Measurements from ENCODE around the gene DLG1.

DLG1 gene

GRCh38 chr3:197189623-197190022 lies 108.8 kb downstream of the DLG1 start:
- no peaks in the 10 kb centered on the region for H3K36me3 ChIP-seq (replicated peaks; ENCODE audit: insufficient read depth, low read length)
- peaks cover 39% of the 10 kb centered on the region for H3K79me2 ChIP-seq (ENCODE audit: low read length)
- no peak overlapping the region for H3K27ac ChIP-seq (ENCODE audit: low read length)
- H3K9ac ChIP-seq (ENCODE audit: low read length): no peak overlapping the region
- H3K27me3 ChIP-seq (replicated peaks; ENCODE audit: insufficient read depth, low read length): no peaks in the 10 kb centered on the region
- H3K4me1 ChIP-seq (ENCODE audit: low read length): no peaks in the 10 kb centered on the region
- H3K4me3 ChIP-seq (ENCODE audit: low read length): no peak overlapping the region
- H3K9me3 ChIP-seq (replicated peaks; ENCODE audit: insufficient read depth, low read length): no peaks in the 10 kb centered on the region
- TF ChIP-seq CTCF (IDR thresholded peaks at IDR 0.05; ENCODE audit: low read length) (no peak), EZH2 (optimal IDR thresholded peaks at IDR 0.05; ENCODE audit: low read depth, low read length) (no peak), EZH2phosphoT487 (IDR thresholded peaks at IDR 0.05; ENCODE audit: low read length) (no peak)
- DNase-seq: no peak
- no peaks in the 10 kb centered on the region for H3F3A ChIP-seq (ENCODE audit: insufficient read depth, low read length)
- H3K9me2 ChIP-seq (replicated peaks; ENCODE audit: insufficient read depth, low read length): no peaks in the 10 kb centered on the region
- no peak overlapping the region for H2AFZ ChIP-seq (ENCODE audit: low read length)
- H3K4me2 ChIP-seq (ENCODE audit: low read depth, low read length): no peak overlapping the region
- H4K20me1 ChIP-seq (ENCODE audit: insufficient read depth, low read length): peaks cover 5% of the 10 kb centered on the region; the same call in 1 of the 2 replicates

- H3K4me2 ChIP-seq (ENCODE audit: low read depth, low read length): no peak overlapping the region
- no peaks in the 10 kb centered on the region for H3K9me3 ChIP-seq (replicated peaks; ENCODE audit: insufficient read depth, low read length)
- no peaks in the 10 kb centered on the region for H3K27me3 ChIP-seq (replicated peaks; ENCODE audit: insufficient read depth, low read length)
- DNase-seq: no peak
- no peak overlapping the region for H3K4me3 ChIP-seq (ENCODE audit: low read length)
- H3K9ac ChIP-seq (ENCODE audit: low read length): no peak overlapping the region
- H2AFZ ChIP-seq (ENCODE audit: low read length): no peak overlapping the region
- peaks cover 40% of the 10 kb centered on the region for H3K79me2 ChIP-seq (ENCODE audit: low read length)
- TF ChIP-seq EZH2 (optimal IDR thresholded peaks at IDR 0.05; ENCODE audit: low read depth, low read length) (no peak), EZH2phosphoT487 (IDR thresholded peaks at IDR 0.05; ENCODE audit: low read length) (no peak), CTCF (IDR thresholded peaks at IDR 0.05; ENCODE audit: low read length) (no peak)
- no peaks in the 10 kb centered on the region for H3K4me1 ChIP-seq (ENCODE audit: low read length)
- H3F3A ChIP-seq (ENCODE audit: insufficient read depth, low read length): no peaks in the 10 kb centered on the region
- no peaks in the 10 kb centered on the region for H3K36me3 ChIP-seq (replicated peaks; ENCODE audit: insufficient read depth, low read length)
- no peaks in the 10 kb centered on the region for H3K9me2 ChIP-seq (replicated peaks; ENCODE audit: insufficient read depth, low read length)
- H3K27ac ChIP-seq (ENCODE audit: low read length): no peak overlapping the region
- peaks cover 5% of the 10 kb centered on the region; the same call in 1 of the 2 replicates for H4K20me1 ChIP-seq (ENCODE audit: insufficient read depth, low read length)
Observed at GRCh38 chr3:197188963-197189362, 109.4 kb downstream of the DLG1 start.

GRCh38 chr3:197186887-197187588 lies 111.4 kb downstream of the DLG1 start:
- no peak overlapping the region for H3K27ac ChIP-seq (ENCODE audit: low read length)
- TF ChIP-seq EZH2phosphoT487 (IDR thresholded peaks at IDR 0.05; ENCODE audit: low read length) (no peak), CTCF (IDR thresholded peaks at IDR 0.05; ENCODE audit: low read length) (peak; percentile 97), EZH2 (optimal IDR thresholded peaks at IDR 0.05; ENCODE audit: low read depth, low read length) (no peak)
- no peak overlapping the region for H3K9ac ChIP-seq (ENCODE audit: low read length)
- no peak overlapping the region for H2AFZ ChIP-seq (ENCODE audit: low read length)
- H3K9me2 ChIP-seq (replicated peaks; ENCODE audit: insufficient read depth, low read length): no peaks in the 10 kb centered on the region
- no peaks in the 10 kb centered on the region for H3K9me3 ChIP-seq (replicated peaks; ENCODE audit: insufficient read depth, low read length)
- H3K4me1 ChIP-seq (ENCODE audit: low read length): no peaks in the 10 kb centered on the region
- no peaks in the 10 kb centered on the region for H3K36me3 ChIP-seq (replicated peaks; ENCODE audit: insufficient read depth, low read length)
- H3K79me2 ChIP-seq (ENCODE audit: low read length): peaks cover 46% of the 10 kb centered on the region
- peak; percentile 76 for DNase-seq
- peaks cover 5% of the 10 kb centered on the region; the same call in 1 of the 2 replicates for H4K20me1 ChIP-seq (ENCODE audit: insufficient read depth, low read length)
- H3K27me3 ChIP-seq (replicated peaks; ENCODE audit: insufficient read depth, low read length): no peaks in the 10 kb centered on the region
- H3K4me3 ChIP-seq (ENCODE audit: low read length): no peak overlapping the region
- H3F3A ChIP-seq (ENCODE audit: insufficient read depth, low read length): no peaks in the 10 kb centered on the region
- no peak overlapping the region for H3K4me2 ChIP-seq (ENCODE audit: low read depth, low read length)

Data from MM.1S (cell line).